ENCODE results near the gene SUSD3.
"Not testable (repeated sequence)": the region's sequence is repeated elsewhere in the genome, so short reads cannot be mapped to it uniquely, and the experiment has no call there.

The SUSD3 gene

GRCh38 chr9:93013856-93014582 lies 44.5 kb upstream of the SUSD3 start:
- no peak for DNase-seq (ENCODE audit: low spot score)

DNA sequence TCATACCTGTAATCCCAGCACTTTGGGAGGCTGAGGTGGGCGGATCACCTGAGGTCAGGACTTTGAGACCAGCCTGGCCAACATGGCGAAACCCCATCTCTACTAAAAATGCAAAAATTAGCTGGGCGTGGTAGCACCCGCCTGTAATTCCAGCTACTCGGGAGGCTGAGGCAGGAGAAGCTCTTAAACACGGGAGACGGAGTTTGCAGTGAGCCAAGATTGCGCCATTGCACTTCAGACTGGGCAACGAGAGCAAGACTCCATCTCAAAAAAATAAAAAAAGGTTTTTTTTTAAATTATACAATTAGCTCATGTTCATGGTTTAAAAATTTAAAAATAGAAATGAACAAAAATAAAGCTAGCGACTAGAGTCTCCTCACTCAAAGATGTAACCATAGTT lies 43.3 kb upstream of the SUSD3 start:
- DNase-seq (ENCODE audit: low spot score), result not testable (repeated sequence)

More at GRCh38 chr9:93013856-93014582, 44.5 kb upstream of the SUSD3 start:
- TF ChIP-seq CTCF (IDR thresholded peaks at IDR 0.05; ENCODE audit: extremely low read depth, missing control alignments), result no peak

- TF ChIP-seq CTCF (IDR thresholded peaks at IDR 0.05; ENCODE audit: extremely low read depth, missing control alignments), result no peak
- no peak for DNase-seq (ENCODE audit: low spot score)
Observed at GRCh38 chr9:93017621-93018020, 40.9 kb upstream of the SUSD3 start.

DNA sequence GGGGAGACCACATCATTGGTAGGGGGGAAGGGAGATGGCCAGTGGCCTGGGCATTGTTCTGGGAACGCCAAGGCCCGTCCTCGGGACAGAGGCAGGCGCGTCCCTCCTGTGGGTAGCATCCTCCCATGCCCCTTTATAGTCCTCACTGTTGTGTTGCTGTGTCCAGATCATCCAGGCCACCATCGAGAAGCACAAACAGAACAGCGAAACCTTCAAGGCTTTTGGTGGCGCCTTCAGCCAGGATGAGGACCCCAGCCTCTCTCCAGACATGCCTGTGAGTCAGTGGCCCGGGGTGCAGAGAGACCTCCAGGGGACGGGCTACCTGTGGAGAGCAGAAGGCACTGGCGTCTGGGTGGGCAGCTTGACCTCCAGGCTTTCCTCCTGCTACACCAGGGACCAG lies 38.4 kb upstream of the SUSD3 start:
- TF ChIP-seq CTCF (IDR thresholded peaks at IDR 0.05; ENCODE audit: extremely low read depth, missing control alignments), result no peak
- DNase-seq (ENCODE audit: low spot score), result no peak

- no peak for TF ChIP-seq CTCF (IDR thresholded peaks at IDR 0.05; ENCODE audit: extremely low read depth, missing control alignments)
- DNase-seq (ENCODE audit: low spot score), result no peak
Observed at GRCh38 chr9:93020771-93021670, 37.5 kb upstream of the SUSD3 start.

DNA sequence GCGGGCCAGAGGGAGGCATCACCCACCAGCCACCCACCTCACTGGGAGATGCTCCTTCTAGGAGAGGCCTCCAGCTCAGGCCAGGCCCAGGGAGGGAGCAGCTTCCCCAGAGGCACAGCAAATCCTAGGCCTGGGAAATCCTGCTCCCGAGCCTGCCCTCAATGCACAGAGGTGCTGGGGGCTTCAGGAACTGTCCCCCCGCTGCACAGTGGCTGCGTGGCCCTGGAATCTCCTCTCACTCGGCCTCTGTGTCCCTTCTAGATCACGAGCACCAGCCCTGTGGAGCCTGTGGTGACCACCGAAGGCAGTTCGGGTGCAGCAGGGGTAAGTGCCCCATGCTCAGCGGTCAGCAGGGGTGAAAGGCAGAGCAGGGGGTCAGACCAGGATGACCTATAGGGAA lies 36.4 kb upstream of the SUSD3 start:
- DNase-seq (ENCODE audit: low spot score), result no peak
- TF ChIP-seq CTCF (IDR thresholded peaks at IDR 0.05; ENCODE audit: extremely low read depth, missing control alignments), result no peak

- TF ChIP-seq CTCF (IDR thresholded peaks at IDR 0.05; ENCODE audit: extremely low read depth, missing control alignments), result no peak
- DNase-seq (ENCODE audit: low spot score), result no peak
Observed at GRCh38 chr9:93022721-93023520, 35.6 kb upstream of the SUSD3 start.
